ENCODE measurements around the gene ACTL10. TPM values are rescaled to one million over a fixed set of nuclear protein-coding genes. Genes with fewer than 3 reads are reported as not detected.

Gene ACTL10
- total and polyA plus RNA-seq, 2 of the 13 experiments (the other 11 are each of a cell fraction or from before 2014, with no cell fraction given): not detected

GRCh38 chr20:33653218-33653899 lies 13.4 kb upstream of the ACTL10 start (continued):
- peak; percentile 39; the same call in 1 of the 2 replicates for TF ChIP-seq GMEB1 (CRISPR knock-in tag; IDR thresholded peaks at IDR 0.05; ENCODE audit: borderline replicate concordance)
- TF ChIP-seq REPIN1 (CRISPR knock-in tag; IDR thresholded peaks at IDR 0.05; ENCODE audit: borderline replicate concordance, low read depth): peak; percentile 74; the same call in 1 of the 2 replicates
- peak; percentile 61; the same call in 1 of the 2 replicates for TF ChIP-seq TFE3 (CRISPR knock-in tag; IDR thresholded peaks at IDR 0.05)
- TF ChIP-seq SRSF9 (IDR thresholded peaks at IDR 0.05; ENCODE audit: borderline replicate concordance, insufficient read depth, low read depth, low read length, poor library complexity, severe bottlenecking): no peak
- TF ChIP-seq ZNF768 (CRISPR knock-in tag; IDR thresholded peaks at IDR 0.05): peak; percentile 59; the same call in 1 of the 2 replicates
- no peak for TF ChIP-seq MBNL3 (CRISPR knock-in tag; conservative IDR thresholded peaks at IDR 0.05)
- peak; percentile 25; the same call in 1 of the 2 replicates for TF ChIP-seq ZC3H13 (CRISPR knock-in tag; IDR thresholded peaks at IDR 0.05)
- 0 out of 2 replicates have a peak, but pooled peaks have one; percentile 13 for TF ChIP-seq ZNF253 (CRISPR knock-in tag; IDR thresholded peaks at IDR 0.05; ENCODE audit: borderline replicate concordance)
- TF ChIP-seq SOX13 (IDR thresholded peaks at IDR 0.05): no peak
- no peak for TF ChIP-seq SOX13 (CRISPR knock-in tag; conservative IDR thresholded peaks at IDR 0.05 in 1 of 2, IDR thresholded peaks at IDR 0.05 in 1 of 2)
- no peak for TF ChIP-seq EZH2 (conservative IDR thresholded peaks at IDR 0.05; ENCODE audit: low read depth, low read length)
- TF ChIP-seq PCBP1 (IDR thresholded peaks at IDR 0.05; ENCODE audit: borderline replicate concordance, low read depth, low read length): no peak
- 0 out of 2 replicates have a peak, but pooled peaks have one; percentile 52 for TF ChIP-seq ZNF772 (CRISPR knock-in tag; IDR thresholded peaks at IDR 0.05)
- peak; percentile 58 for TF ChIP-seq ZNF687 (CRISPR knock-in tag; IDR thresholded peaks at IDR 0.05)
- TF ChIP-seq FOXO4 (CRISPR knock-in tag; conservative IDR thresholded peaks at IDR 0.05): 0 out of 2 replicates have a peak, but pooled peaks have one; percentile 87
- TF ChIP-seq MIXL1 (CRISPR knock-in tag; IDR thresholded peaks at IDR 0.05): peak; percentile 56; the same call in 1 of the 2 replicates
- 0 out of 2 replicates have a peak, but pooled peaks have one; percentile 6 for TF ChIP-seq ZNF431 (CRISPR knock-in tag; IDR thresholded peaks at IDR 0.05; ENCODE audit: borderline replicate concordance, low read depth)
- TF ChIP-seq TFDP2 (CRISPR knock-in tag; IDR thresholded peaks at IDR 0.05): peak; percentile 26; the same call in 1 of the 2 replicates
